Stimulated activated CD4-positive, alpha-beta T cell treated with anti-CD3 and anti-CD28 coated beads, Interleukin-2, amount 100 ng/mL, for 24 hours (primary cell): ENCODE measurements around the gene LBHD2.
"Not testable (repeated sequence)": the region's sequence is repeated elsewhere in the genome, so short reads cannot be mapped to it uniquely, and the experiment has no call there.

Experiments
- DNase-seq, 2 donors: peaks; one replicate each; pipeline ENCODE4 v3.0.0-alpha.2; 2020

Gene LBHD2

DNA sequence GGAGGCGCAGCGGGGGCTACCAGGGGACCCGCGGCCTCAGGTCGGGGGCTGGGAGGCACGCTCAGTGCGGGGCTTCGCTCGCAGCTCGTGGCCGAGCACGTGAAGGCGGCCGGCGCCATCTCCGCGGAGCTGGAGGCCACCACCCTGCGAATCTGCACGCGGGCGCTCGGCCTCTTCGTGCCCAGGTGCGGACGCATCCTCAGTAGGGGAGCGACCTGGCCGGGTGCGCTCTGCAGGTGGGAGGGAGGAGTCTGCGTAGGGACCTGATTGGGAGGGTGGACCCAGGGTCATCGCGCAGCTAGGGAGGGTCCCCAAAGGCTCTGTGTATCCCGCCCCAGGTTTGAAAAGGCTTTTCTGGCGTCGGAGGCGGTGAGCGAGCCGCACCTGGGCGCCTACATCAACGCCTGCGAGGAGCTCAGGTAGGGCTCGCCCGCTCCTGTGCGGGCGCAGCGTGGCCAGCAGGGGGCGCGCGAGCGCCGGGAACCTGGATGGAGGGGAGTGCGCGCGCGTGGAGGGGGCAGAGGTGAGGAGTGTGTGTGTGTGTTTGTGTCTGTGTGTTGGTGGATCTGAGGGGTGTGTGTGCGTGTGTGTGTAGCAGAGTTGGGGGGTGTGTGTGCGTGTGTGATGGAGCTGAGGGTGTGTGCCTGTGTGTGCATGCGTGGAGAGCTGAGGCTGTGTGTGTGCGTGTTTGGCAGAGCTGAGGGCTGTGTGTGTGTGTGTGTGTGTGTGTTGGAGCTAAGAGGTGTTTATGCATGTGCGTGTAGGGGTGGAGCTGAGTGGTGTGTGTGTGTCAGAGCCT lies 20.8 kb downstream of the LBHD2 start:
- peak; percentile 77 to 81 for DNase-seq

DNA sequence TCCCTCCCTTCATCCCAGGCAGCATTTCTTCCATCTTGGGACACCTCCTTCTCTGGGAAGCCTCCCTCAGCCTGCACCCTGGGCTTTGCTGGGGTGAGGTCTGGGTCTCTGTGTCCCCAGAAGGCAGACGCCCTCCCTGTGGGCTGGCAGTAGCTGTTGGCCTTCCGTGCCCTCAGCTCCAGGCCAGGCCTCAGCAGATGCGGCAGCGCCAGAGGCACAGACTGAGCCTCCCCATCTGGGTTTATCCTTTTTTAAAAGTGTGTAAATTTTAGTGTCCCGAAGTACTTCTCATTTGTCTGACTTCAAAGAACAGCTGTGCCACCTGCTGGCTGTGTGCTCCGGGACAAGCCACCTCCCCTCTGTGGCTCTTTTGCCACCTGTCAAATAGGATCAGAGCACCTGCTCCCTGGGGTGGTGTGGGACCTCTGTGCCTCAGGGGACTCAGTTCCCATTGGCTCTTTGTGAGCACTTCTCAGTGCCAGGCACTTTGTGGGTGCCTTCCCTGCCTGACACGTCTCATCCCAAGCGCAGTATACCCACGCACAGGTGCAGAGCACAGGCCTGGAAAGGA lies 21.7 kb downstream of the LBHD2 start:
- DNase-seq: no peak

DNA sequence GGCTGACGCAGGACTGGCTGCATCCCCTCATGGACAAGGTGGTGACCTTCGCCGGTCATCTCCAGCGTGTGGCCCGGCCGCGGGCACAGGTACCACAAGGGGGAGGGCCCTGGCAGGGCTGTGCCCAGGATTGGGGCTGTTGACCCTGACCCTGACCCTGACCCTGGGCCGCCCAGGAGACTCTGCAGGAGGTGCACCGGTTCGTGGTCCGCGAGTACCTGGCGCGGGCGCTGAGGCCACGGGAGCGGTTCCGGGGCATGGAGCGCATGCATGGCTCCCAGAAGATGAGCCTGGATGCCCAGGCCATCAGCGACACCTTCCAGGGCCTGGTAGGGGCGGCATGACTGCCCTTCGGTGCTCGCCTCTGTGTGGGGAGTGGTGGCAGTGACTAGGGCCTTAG lies 23.4 kb downstream of the LBHD2 start:
- DNase-seq: no peak

DNA sequence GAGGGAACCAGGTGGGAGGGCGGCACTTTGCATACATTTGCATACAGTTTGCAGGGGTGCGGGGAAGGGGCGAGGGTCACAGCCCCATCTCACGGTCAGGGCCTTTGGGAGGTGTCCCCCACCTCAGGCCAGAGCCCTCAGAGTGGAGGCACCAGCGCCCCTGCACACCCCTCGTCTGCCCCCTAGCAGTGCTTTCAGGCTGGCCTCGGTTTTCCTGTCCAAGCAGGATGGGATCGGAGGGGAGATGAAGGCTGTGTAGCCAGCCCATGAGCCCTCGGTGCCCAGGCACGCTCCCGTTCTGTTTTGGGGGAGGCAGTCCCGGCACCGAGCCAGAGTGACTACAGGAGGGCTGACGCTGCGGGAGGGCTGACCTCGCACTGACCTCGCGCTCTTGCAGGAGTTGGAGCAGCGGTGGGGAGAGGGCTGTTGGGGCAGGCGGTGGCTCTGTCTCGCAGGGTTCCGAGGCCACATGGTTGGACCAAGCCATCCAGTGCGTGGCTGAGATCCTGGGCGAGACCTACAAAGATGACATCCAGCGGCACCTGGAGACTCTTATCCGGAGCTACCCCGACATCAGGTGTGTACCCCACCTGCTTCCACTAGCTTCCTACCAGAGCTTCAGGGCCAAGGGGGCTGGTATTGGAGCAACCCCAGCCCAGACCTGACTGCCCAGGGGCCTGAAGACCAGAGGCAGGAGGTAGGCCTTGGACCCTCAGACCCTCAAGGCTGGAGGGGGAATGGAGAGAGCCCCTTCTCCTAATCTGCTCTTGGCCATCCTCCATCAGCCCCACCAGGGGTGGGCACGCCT lies 24.1 kb downstream of the LBHD2 start:
- DNase-seq: no peak

DNA sequence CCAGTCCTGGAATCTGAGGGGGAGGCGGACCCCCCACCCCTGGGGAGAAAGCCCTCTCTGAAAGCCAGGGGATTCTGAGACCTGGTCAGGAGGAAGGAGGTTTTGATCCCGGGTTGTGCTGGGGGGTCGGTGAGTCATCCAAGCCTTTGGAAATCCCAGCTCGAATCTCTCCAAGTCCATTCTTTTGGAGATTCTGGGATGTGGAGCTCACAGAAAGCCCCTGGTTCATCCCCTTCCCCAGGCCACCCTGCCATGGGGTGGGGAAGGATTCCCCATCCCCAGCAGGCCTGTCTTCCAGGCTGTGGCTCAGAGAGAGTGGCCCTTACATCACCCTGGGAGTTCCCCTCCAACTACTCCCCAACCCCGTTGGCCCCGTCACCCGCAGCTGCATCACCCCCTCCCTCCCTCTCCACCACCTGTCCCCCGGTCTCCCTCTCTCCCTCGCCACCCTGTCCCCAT lies 24.8 kb downstream of the LBHD2 start:
- DNase-seq: peak in 1 of 2 donors; percentile 30

DNA sequence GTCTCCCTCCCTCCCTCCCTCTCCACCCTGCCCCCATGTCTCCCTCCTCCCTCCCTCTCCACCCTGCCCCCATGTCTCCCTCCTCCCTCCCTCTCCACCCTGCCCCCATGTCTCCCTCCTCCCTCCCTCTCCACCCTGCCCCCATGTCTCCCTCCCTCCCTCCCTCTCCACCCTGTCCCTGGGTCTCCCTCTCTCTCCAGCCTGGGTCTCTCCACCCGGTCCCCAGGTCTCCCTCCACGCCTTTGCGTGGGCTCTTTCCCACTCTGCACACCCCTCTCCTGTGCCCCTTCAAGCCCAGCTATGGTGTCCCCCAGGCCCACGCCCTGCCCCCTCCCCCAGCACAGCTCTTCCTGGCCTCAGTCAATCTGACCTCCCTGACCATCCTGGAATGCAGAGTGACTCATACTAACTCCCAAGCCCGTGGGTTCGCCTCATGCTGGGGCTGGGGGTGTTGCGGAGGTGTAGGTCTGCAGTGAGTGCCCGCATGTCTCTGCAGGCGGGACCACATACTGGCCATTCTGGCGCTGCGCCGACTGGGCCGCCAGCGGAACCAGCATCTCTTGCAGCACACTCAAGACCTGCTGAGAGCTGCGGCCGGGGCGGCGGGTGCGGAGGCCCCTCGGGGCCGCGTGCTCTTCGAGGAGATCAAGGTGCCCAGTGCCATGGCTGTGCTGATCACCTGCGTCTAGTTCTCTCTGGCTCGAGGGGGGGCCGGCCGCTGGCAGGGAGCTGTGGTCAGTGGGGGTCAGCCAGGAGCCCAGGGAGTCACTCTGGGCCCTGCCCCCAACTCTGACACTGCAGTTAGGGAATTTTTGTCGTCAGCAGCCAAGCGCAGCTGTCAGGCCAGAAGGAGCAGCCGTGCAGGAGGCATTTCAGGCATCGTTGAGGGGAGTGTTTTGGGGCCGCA lies 25.8 kb downstream of the LBHD2 start:
- no peak for DNase-seq

DNA sequence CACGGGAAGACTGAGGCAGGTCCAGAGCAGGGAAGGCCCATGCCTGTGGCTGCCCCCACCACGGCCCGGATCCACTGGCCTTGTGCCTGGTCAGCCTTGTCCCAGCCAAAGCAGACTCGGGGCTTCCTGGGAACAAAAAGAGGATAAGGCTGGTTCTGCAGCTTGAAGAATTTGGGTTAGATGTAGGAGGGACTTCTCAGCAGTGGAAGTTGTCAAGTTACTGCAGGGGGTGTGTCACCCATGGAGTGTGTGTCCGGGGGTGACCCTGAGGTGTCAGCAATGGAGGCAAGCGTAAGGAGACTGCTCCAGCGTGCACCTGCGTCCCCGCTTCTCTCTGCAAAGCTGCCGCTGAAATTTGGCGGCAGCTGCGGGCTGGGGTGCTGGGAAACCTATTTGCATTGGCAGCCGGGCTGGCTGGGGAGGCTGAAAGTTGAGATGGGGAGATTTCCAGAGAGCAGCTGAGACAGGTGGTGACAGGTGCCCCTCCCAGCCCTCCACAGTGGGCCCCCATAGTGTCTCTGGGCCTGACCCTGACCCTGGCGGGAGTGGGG lies 26.7 kb downstream of the LBHD2 start:
- no peak for DNase-seq

DNA sequence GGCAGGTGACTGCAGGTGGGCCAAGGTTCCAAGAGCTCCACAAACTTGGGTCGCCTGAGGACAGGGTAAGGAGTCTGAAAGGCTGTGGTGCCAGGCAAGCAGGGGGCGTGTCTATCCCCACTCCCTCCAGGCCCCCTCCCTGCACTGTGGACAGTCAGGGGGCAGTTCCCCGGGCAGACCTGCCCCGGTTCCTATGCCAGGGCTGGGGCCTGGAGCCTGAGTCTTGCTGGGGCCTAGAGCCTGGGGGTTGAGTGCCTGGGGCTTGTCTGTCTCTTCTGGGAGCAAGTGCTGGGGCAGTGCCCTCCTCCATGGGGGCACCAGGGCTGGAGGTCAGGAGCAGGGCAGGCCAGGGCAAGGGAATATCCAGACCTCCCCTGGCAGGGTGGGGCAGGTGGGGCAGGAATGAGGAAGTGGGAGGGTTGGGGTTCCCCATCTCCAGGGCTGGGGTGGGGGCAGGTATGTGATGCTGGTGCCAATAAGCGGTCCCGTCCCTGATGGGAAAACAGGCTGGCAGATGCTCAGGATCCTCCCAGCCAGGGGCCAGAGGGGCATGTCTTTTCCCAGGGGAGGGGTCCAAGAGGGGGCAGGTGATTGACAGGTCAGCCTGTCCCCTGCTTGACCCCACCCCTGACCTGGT lies 27.3 kb downstream of the LBHD2 start:
- DNase-seq: no peak

DNA sequence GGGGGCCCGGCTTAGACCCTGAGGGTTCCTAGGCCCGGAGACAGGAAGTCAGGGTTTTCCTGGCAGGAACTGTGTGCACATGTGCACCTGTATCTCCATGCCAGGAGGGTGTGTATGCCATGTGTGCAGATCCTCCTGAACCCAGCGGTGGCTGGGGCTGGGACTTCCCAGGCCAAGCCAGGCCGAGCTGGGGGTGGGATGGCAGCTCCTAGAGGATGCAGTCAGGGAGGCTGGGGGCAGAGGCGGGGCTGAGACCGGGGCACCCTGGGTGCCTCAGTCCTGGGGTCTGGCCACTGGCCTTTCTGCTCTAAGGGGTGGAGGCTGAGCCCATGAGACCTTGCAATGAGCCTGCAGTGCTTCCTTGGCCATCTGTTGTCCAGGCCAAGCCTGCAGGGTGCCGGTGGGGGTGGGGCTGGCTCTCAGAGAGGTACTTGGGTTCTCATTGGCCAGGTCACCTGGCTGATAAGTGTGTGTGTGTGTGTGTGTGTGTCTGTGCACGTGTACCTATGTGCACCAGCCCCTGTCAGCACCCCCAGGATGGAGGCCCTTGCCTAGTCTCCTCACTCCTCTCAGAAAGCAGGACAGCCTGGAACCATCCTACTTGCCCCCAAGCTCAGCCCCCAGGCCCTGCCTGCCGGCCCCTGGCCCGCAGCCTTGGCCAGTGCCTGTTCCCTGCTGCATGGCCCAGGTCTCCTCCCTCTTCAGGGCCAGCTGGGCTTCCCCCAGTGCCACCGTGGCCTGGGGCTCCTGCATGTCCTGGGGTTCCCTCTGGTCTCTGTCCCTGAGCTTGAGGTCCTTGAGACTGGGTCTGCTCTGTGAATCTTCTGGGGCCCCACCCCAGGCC lies 28.6 kb downstream of the LBHD2 start:
- no peak for DNase-seq

DNA sequence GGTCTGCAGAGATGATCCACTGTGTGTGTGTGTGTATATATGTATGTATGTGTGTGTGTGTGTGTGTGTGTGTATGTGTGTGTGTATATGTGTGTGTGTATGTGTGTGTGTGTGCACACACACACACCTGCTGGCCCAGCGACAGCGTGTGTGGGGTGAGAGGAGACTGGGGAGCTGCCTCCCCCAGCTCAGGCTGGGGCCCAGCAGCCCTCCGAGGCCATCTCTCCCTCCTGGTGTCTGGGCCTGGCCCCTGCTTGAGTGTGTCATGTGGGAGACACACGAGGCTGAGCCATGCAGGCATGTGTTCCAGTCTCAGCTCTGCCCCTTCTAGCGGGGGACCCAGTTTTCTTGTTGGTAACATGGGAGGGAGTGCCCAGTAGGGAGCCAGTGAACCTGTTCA lies 29.3 kb downstream of the LBHD2 start:
- no peak for DNase-seq

DNA sequence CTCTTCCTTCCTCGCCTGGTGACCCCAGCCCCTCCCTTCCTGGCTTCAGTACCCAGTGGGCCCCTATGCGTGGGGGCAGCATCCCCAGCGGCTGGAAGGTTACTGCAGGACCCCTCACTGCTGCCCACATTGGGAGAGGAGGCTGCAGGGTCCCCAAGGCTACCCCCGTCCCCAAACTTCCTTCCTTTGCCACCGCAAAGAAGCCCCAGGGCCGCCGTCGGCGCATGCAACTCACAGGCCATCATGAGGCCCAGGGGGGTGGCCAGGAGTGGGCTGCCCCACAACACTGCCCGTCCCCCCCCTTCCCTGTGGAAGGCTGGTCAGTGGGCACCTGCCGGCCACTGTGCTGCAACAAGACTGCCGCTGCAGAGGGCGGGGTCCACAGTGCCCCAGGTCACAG lies 29.8 kb downstream of the LBHD2 start:
- DNase-seq: no peak

DNA sequence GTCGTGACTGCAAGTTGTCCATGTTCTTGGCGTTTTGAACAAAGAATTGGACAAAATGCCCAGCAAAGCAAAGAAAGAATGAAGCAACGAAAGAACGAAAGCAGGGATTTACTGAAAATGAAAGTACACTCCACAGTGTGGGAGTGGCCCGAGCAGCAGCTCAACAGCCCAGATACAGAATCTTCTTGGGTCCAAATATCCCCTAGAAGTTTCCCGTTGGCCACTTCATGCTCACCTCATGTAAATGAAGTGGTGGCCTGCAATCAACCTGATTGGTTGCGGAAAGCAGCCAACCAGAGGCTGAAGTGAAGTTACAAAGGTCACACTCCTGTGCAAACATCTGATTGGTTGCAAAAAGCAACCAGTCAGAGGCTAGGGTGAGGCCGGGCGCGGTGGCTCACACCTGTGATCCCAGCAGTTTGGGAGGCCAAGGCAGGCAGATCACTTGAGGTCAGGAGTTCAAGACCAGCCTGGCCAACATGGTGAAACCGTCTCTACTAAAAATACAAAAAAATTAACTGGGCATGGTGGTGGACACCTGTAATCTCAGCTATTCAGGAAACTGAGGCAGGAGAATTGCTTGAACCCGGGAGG lies 31.2 kb downstream of the LBHD2 start:
- DNase-seq: not testable (repeated sequence)

DNA sequence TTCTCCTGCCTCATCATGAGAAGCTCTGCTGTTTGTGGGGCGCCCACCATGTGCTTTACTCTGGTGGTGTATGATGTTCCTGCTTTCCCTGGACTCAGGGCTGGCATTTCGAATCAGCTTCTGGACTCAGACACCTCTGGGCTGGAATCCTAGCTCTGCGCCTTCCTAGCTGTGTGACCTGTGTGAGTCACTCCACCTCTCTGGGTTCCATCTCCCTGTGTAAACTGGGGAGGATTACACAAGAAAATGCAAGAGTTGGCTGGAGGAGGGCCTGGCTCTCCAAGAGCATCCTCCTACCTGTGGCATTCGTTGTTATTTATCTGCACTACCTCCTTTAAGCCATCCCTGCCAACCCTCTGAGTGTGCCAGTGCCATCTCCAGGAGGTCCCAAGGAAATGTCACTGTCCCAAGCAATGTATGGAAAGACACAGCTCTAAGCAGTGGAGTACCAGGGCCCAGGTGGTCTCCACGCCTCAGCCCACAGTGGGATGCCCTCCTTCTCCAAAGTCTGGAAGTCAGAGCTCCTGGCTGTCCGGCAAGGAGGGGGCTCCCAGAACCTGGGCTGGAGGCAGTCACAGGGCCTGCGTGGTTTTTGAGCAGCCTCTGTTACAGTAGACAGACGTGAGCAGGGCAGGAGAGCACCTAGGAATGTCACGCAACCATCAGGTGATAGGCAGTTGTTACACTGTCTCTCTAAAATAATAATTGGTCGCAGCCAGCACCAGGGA lies 32.0 kb downstream of the LBHD2 start:
- no peak for DNase-seq

DNA sequence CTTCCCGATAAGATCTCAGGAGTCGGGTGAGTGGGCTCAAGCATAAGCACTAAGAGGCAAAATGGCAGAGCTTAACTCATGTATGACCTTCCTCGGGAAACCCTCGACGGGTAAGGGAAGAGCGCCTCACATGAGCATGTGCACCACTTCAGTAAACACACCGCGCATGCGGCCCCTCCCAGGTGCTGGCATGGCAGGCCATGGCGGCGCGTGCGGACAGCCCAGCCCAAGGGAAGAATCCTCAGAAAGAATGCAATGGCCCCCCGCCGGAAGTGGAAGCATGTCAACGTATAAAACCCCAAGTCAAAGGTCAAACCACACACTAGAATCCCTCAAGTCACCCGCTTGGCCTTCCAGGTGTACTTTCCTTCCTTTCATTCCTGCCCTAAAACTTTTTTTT lies 32.6 kb downstream of the LBHD2 start:
- DNase-seq: no peak

DNA sequence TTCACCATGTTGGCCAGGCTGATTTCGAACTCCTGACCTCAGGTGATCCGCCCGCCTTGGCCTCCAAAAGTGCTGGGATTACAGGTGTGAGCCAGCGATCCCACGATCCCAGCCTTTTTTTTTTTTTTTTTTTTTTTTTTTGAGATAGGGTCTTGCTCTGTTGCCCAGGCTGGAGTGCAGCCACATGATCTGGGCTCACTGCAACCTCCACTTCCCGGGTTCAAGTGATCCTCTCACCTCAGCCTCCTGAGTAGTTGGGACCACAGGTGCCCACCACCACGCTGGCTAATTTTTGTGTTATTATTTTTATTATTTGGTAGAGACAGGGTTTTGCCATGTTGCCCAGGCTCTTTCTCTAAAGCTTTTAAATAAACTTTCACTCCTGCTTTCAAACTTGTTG lies 33.5 kb downstream of the LBHD2 start:
- DNase-seq: not testable (repeated sequence)

DNA sequence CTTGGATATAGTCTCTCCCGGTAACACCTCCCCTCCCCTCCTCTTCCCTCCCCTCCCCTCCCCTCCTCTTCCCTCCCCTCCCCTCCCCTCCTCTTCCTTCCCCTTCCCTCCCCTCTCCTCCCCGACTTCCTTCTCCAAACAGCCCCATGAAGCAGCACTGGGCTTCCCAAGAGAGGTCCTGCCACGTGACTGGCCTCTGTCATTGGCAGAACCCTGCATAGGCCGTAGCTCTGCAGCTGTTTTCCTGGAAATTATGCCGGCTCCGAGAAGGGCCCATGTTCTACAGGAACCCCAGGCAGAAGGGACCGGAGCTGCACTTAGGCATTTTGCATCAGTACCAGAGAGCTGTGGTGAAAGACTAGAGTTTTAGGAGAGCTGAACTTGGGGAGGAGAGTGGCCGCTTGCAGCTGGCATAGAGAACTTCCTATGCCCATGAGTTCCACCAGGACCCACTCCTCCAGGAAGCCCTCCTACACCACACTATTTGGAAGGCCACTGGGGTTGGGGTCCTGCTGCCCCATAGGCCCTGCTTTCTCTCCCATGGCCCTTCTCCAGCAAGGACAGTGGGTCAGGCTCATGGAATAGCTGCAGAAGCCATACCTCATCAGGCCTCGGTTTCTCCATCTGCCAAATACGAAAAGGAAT lies 34.1 kb downstream of the LBHD2 start:
- DNase-seq: no peak

DNA sequence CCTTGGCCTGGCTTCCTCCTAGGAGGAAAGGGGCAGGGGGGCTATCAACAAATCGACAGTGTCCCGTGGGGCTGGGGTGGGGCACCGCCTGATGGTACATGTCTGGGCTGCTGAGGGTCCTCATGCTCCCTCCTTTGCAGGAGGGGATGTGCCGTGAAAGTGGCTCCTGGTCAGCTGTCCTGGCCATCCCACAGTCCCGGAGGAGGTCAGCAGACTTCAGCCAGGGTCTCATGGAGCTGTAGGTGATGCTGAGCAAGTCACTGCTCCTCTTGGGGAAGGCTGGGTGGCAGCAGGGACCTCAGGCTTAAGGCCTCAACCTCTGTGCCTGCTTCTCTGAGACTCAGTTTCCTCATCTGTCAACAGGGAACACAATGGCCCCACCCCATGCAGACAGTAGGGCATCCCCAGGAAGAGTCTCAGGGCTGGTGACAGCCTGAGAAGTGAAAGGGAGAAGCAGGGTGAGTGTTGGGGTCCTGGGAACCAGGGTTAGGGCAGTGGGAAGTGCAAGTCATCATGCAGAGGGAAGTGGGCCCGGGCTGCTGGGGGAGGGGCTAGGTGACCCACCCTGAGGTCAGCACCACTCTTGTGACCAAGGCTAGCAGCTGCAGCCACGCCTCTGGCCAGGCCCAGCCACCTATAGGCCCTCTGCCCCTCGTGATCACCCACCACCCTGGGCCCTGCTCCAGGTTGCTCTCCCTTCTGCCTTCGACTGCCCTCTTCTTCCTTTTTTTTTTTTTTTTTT lies 34.8 kb downstream of the LBHD2 start:
- no peak for DNase-seq

DNA sequence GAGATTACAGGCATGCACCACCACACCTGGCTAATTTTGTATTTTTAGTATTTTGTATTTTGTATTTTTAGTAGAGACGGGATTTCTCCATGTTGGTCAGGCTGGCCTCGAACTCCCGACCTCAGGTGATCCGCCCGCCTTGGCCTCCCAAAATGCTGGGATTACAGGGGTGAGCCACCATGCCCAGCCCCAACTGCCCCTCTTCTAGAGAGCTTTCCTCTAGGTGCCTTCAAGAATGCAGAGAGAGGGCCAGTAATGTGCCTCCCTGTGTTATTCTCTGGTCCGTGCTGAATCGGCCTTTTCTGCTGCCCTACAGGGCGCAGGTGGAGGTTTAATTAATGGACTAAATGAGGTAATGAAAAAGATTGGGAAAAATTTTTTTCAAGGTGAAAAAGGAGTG lies 35.5 kb downstream of the LBHD2 start:
- DNase-seq: not testable (repeated sequence)
